HUES48 (cell line): Measurements from ENCODE around the gene LRG1.
"Not testable (repeated sequence)": the region's sequence is repeated elsewhere in the genome, so short reads cannot be mapped to it uniquely, and the experiment has no call there.

Source experiments
- H3K27ac ChIP-seq: one replicate; pipeline ENCODE4 v1.7.0; 2013; ENCODE audit warnings: low read depth, low read length, inconsistent platforms
- H3K27me3 ChIP-seq: 2 replicates; pipeline ENCODE4 v1.6.1; 2013; ENCODE audit warnings: mild to moderate bottlenecking, low read length; ENCODE audit not compliant: control insufficient read depth, insufficient read depth
- H3K36me3 ChIP-seq: 2 replicates; pipeline ENCODE4 v1.6.1; 2013; ENCODE audit warnings: low read length; ENCODE audit not compliant: control insufficient read depth, insufficient read depth
- H3K4me1 ChIP-seq: 2 replicates; pipeline ENCODE4 v1.6.1; 2013; ENCODE audit warnings: mild to moderate bottlenecking, low read length; ENCODE audit not compliant: control insufficient read depth, insufficient read depth
- H3K4me3 ChIP-seq: 2 replicates; pipeline ENCODE4 v1.5.1; 2013; ENCODE audit warnings: mild to moderate bottlenecking, low read depth, low read length
- H3K9ac ChIP-seq: 2 replicates; pipeline ENCODE4 v1.6.1; 2013; ENCODE audit warnings: mild to moderate bottlenecking, low read depth, low read length, moderate library complexity
- H3K9me3 ChIP-seq: 2 replicates; pipeline ENCODE4 v1.6.1; 2013; ENCODE audit warnings: low read length; ENCODE audit not compliant: control insufficient read depth, insufficient read depth

LRG1 gene

DNA sequence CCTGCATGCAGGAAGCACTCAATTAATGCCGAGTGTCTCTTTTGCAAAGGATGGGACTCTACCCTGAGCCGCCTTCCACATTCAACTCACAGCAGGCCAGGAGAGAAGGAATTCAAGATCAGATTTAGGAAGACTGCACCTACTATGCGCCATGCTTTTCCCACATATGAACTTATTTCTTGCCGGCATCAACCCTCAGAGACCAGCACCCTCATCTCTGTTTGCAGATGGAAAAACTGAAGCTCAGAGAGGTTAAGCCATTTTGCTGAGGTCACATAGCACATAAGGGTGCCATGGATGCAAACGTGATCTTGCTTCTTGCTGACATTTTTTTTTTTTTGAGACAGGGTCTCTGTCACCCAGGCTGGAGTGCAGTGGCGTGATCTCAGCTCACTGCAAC is 33.8 kb upstream of the LRG1 start:
- H3K27me3 ChIP-seq = no peaks in the 10 kb centered on the region
- no peak overlapping the region for H3K4me3 ChIP-seq
- H3K9ac ChIP-seq = no peak overlapping the region
- H3K9me3 ChIP-seq = no peaks in the 10 kb centered on the region
- no peaks in the 10 kb centered on the region for H3K36me3 ChIP-seq
- peaks cover 13% of the 10 kb centered on the region for H3K4me1 ChIP-seq
- H3K27ac ChIP-seq = no peak overlapping the region

DNA sequence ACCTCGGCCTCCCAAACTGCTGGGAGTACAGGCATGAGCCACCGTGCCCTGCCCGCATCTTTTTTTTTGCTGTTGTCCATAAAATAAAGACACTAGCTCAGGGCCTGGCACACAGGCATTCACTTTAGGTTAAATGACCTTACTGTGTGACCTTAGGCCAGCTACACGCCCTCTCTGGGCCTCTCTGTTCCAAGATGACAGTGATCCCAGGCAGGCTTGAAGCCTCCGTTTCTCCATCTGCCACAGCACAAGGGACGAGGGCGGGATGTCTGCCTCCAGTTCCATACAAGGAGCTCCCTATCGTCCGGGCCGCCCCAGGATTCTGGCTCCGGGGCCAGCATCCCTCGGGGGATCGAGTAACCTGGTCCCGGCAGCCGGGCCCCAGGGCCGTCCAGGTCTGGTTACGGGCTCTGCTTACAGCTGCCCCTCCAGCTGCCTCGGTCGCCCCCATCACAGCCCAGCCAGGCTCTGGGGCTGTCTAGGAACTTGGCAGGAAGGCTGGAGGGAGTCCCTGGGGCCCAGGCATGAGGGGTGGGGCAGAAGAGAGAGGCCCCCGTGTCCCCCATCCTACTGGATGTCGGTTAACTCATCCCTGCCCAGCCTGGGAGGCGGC is 31.6 kb upstream of the LRG1 start:
- no peak overlapping the region for H3K4me3 ChIP-seq
- no peaks in the 10 kb centered on the region for H3K27me3 ChIP-seq
- peaks cover 13% of the 10 kb centered on the region for H3K4me1 ChIP-seq
- H3K9me3 ChIP-seq = no peaks in the 10 kb centered on the region
- no peak overlapping the region for H3K9ac ChIP-seq
- no peak overlapping the region for H3K27ac ChIP-seq
- no peaks in the 10 kb centered on the region for H3K36me3 ChIP-seq

DNA sequence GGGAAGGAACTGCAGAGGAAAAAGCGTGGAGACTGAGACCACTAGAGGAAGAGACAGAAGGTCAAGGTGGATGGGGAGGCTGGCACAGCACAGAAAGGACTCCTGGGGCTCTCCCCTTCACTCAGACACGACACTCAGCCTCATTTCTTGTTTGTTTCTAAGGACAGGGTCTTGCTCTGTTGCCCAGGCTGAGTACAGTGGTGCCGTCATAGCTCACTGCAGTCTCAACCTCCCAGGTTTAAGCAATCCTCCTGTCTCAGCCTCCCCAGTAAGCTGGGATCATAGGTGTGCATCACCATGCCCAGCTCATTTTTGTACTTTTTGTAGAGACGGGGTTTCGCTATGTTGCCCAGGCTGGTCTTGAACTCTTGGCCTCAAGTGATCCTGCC is 31.1 kb upstream of the LRG1 start:
- Histone ChIP-seq H3K36me3 (no peaks in the 10 kb centered on the region), H3K4me3 (no peak overlapping the region), H3K27me3 (no peaks in the 10 kb centered on the region), H3K4me1 (peaks cover 13% of the 10 kb centered on the region), H3K9me3 (no peaks in the 10 kb centered on the region), H3K27ac (no peak overlapping the region), H3K9ac (no peak overlapping the region)

DNA sequence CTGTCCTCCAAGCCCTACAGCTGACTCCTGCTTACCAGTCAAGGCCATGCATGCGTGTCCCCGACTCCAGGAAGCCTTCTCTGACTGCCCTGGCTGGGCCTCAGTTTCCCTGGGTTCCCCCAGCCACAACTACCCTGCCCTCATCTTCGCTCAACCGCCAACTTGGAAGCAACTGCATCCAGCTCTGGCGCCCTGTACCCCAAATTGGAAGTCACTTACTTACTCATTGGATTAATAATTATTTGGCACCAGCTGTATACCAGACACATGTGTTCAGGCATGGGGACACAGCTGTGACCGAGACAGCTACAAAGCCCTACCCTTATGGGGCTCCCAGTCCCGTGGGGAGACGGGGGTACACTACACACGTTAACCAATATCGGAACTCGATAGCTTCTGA is 30.6 kb upstream of the LRG1 start:
- no peaks in the 10 kb centered on the region for H3K36me3 ChIP-seq
- H3K4me1 ChIP-seq = peaks cover 8% of the 10 kb centered on the region
- H3K27ac ChIP-seq = no peak overlapping the region
- no peak overlapping the region for H3K4me3 ChIP-seq
- no peaks in the 10 kb centered on the region for H3K27me3 ChIP-seq
- no peaks in the 10 kb centered on the region for H3K9me3 ChIP-seq
- no peak overlapping the region for H3K9ac ChIP-seq

DNA sequence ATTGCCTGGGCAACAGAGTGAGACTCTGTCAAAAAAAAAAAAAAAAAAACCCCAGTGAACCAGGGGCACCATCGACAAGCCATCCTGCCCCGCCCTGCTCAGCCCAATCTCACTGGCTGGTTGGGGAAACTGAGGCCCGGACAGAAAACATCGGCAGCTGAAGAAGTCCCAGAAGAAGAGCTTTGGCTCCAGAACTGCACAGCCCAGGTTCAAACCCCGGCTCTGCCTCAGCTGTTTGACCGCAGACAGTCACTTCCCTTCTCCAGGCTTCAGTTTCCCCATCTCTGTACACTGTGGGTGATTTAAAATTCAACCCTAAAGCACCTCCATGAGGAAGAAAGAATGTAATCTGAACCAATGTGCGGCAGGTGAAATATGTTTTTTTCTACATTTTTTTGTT is 29.1 kb upstream of the LRG1 start:
- H3K27ac ChIP-seq = no peak overlapping the region
- H3K9me3 ChIP-seq = no peaks in the 10 kb centered on the region
- H3K4me3 ChIP-seq = no peak overlapping the region
- H3K36me3 ChIP-seq = no peaks in the 10 kb centered on the region
- H3K27me3 ChIP-seq = no peaks in the 10 kb centered on the region
- H3K4me1 ChIP-seq = no peaks in the 10 kb centered on the region
- no peak overlapping the region for H3K9ac ChIP-seq

DNA sequence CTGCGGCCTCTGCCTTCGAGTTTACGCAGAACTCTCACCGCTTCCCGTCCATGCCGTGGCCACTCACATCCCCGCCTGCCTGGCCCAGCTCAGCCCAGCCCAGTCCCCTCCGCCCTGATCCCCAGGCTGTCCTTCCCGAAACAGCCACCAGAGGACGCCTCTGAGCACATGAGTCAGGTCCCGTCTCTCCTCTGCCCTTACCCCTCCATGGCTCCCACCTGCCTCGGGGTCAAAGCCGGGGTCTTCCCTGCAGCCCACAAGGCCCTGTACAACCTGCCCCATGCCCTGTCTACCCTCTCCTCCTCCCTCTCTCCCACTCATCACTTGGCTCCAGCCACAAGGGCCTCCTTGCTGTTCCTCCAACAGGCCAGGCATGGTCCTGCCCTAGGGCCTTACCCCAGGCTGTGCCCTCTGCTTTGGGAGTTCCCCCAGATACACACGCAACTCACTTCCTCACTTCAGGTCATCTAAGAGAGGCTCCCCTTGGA is 27.8 kb upstream of the LRG1 start:
- H3K4me1 ChIP-seq = no peaks in the 10 kb centered on the region
- H3K27ac ChIP-seq = no peak overlapping the region
- H3K27me3 ChIP-seq = no peaks in the 10 kb centered on the region
- H3K9me3 ChIP-seq = no peaks in the 10 kb centered on the region
- H3K9ac ChIP-seq = no peak overlapping the region
- H3K36me3 ChIP-seq = no peaks in the 10 kb centered on the region
- no peak overlapping the region for H3K4me3 ChIP-seq

DNA sequence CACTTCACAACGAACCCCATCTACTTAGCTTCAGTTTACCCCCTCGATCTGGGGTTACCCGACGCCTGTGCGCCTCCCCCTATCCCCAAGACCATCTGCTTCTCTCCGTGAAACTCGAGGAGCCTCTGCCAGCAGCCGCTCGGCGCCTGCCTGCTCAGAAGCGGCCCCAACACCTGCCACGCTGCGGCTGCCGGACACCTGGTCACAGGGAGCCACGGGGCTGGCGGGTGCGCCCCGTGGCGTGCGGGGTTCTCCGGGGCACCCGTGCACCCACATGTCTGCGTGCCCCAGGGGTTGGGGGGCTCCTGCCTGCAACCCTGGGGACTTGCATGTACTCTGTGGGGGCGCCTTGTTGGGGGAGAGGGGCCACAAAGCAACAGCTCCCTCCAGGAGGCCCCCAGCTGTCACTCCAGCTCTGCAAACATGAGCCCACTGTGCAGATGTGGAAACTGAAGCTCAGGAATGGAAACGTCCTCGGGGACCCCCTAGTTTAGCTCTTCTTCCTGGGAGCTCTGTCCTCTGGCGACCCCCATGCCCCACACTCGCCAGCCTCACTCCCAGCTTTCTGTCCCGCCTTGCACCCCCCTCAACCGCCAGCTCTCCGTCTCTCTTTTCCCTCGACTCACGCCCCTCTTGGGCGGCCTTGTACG is 26.7 kb upstream of the LRG1 start:
- Histone ChIP-seq H3K4me3 (no peak overlapping the region), H3K4me1 (no peaks in the 10 kb centered on the region), H3K9me3 (no peaks in the 10 kb centered on the region), H3K36me3 (no peaks in the 10 kb centered on the region), H3K9ac (no peak overlapping the region), H3K27ac (no peak overlapping the region), H3K27me3 (no peaks in the 10 kb centered on the region)

DNA sequence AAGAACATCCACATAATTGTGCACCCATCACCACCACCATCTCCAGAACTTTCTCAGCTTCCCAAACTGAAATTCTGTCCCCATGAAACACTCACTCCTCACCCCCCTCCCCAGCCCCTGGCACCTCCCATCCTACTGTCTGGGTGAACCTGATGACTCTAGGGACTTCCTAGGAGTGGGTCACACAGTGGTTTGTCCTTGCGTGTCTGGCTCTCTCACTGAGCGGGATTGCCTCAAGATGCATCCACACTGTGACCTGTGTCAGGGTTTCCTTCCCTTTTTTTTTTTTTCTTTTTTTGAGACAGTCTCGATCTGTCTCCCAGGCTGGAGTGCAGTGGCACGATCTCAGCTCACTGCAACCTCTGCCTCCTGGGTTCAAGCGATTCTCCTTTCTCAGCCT is 23.7 kb upstream of the LRG1 start:
- H3K4me1 ChIP-seq, H3K9ac ChIP-seq, H3K27me3 ChIP-seq, H3K27ac ChIP-seq, H3K9me3 ChIP-seq, H3K4me3 ChIP-seq, H3K36me3 ChIP-seq: not testable (repeated sequence)

DNA sequence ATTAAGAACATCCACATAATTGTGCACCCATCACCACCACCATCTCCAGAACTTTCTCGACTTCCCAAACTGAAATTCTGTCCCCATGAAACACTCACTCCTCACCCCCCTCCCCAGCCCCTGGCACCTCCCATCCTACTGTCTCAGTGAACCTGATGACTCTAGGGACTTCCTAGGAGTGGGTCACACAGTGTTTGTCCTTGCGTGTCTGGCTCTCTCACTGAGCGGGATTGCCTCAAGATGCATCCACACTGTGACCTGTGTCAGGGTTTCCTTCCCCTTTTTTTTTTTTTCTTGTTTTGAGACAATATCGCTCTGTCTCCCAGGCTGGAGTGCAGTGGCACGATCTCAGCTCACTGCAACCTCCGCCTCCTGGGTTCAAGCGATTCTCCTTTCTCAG is 22.2 kb upstream of the LRG1 start:
- not testable (repeated sequence) for H3K27me3 ChIP-seq, H3K36me3 ChIP-seq, H3K4me3 ChIP-seq, H3K9me3 ChIP-seq, H3K9ac ChIP-seq, H3K27ac ChIP-seq, H3K4me1 ChIP-seq

DNA sequence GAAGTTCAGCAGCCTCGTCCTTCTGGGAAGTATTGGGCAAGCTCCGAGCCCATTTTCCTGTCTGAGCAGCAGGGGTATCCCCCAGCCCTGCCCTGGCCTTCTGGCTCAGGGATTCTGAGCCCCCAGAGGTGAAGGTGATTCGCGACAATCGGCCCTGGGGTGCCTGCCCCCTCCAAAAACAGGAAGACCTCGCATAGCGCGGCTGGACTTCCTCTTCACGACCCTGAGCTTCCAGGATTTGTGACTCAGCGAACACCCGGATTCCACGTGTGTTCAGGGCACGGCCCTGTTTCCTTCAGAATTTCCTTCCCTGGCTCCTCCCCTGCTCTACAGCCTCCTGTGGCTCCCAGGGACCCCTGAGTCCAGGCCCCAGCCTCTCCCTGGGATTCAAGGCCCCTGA is 19.7 kb upstream of the LRG1 start, which contains the start of gene SEMA6B:
TSS of gene SEMA6B (minus strand) at position 116 of the 400 bp plus-strand sequence. CDS start 1,227 bp downstream, outside the sequence.
- Histone ChIP-seq H3K4me3 (no peak within 1 kb of the TSS), H3K9me3 (no peaks in the 10 kb centered on the region), H3K27me3 (no peaks in the 10 kb centered on the region), H3K36me3 (peaks cover 15% of the 10 kb centered on the region), H3K27ac (no peak within 1 kb of the TSS), H3K4me1 (no peaks in the 10 kb centered on the region), H3K9ac (no peak within 1 kb of the TSS)

DNA sequence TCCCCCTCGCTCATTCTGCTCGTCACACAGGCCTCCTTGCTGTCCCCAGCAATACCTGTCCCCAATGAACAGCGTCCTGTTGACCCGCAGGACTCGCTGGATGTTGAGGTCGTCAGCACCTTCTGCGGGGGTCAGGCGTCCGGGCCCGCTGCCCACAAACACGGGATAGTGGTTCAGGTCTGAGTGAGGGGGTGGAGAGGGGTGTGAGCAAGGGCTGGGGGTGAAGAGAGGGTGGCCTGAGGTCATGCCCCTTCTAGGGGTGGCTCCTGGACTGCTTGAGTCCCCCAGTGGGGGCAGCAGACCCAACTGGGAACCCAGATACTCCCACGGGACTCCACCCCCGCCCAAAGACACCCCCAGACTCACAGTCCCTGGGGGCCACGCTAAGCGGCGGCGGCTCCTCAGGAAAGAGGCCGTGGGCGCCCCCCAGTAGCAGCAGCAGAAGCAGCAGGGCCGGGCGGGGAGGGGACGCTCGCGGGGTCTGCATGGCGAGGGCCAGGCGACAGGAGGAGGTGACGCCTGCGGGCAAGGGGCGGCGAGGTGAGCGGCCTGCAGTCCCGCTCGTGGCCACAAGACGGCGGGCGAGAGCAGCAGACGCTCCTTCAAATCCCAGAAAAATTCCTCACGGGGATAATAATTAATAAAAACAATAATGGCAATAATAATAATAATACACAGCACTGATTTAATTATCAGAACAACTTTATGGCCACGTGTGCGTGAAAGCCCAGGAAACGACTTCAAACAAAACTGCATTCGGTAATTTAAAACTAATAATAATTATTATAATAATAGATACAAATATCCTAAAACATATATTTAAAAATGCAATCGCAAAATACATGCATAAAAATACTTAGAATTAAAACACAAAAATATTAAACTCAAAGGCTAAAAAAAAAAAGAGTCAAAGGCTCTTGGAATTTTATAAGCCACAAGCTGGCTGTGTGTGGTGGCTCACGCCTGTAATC is 18.4 kb upstream of the LRG1 start:
- Histone ChIP-seq H3K9ac (no peak overlapping the region), H3K36me3 (peaks cover 27% of the 10 kb centered on the region), H3K4me3 (no peak overlapping the region), H3K9me3 (no peaks in the 10 kb centered on the region), H3K4me1 (no peaks in the 10 kb centered on the region), H3K27ac (no peak overlapping the region), H3K27me3 (no peaks in the 10 kb centered on the region)
